Karpas-422 (cell line): Measurements from ENCODE around the gene GBE1. TPM values are rescaled to one million over a fixed set of nuclear protein-coding genes. Genes with fewer than 3 reads are reported as not detected.
A peak's percentile ranks its signal among the peaks of the same experiment; 100 is the strongest.
"Not testable (repeated sequence)": the region's sequence is repeated elsewhere in the genome, so short reads cannot be mapped to it uniquely, and the experiment has no call there.

Experiments
- DNase-seq: peaks from one replicate; pipeline ENCODE4 v3.0.0-alpha.2; 2015
- H2AFZ ChIP-seq: fragments of 200-600 bp; sonication (generic); 2 replicates; pipeline ENCODE4 v1.6.1; 2014; ENCODE audit warnings: antibody characterized with exemption, low read length, mixed read lengths
- H3K27ac ChIP-seq: fragments of 200-600 bp; sonication (generic); 2 replicates; pipeline ENCODE4 v1.5.1; 2014; ENCODE audit warnings: mild to moderate bottlenecking, low read length, moderate library complexity
- H3K27me3 ChIP-seq: fragments of 200-600 bp; sonication (generic); 2 replicates; pipeline ENCODE4 v1.6.1; 2014; ENCODE audit warnings: low read length, mixed read lengths
- H3K36me3 ChIP-seq: fragments of 200-600 bp; sonication (generic); 2 replicates; pipeline ENCODE4 v1.6.1; 2014; ENCODE audit warnings: low read length, mixed read lengths; ENCODE audit not compliant: insufficient read depth
- H3K4me1 ChIP-seq: fragments of 200-600 bp; sonication (generic); 2 replicates; pipeline ENCODE4 v1.6.1; 2014; ENCODE audit warnings: mild to moderate bottlenecking, low read length, mixed read lengths
- H3K4me2 ChIP-seq: fragments of 200-600 bp; sonication (generic); 2 replicates; pipeline ENCODE4 v1.6.1; 2014; ENCODE audit warnings: low read length, low read depth, mild to moderate bottlenecking; ENCODE audit not compliant: poor library complexity, severe bottlenecking
- H3K4me3 ChIP-seq: fragments of 200-600 bp; sonication (generic); 2 replicates; pipeline ENCODE4 v1.5.1; 2014; ENCODE audit warnings: mild to moderate bottlenecking, antibody characterized with exemption, low read length, mixed read lengths
- H3K79me2 ChIP-seq: fragments of 200-600 bp; sonication (generic); 2 replicates; pipeline ENCODE4 v1.6.1; 2014; ENCODE audit warnings: mild to moderate bottlenecking, low read length, mixed read lengths
- H3K9ac ChIP-seq: fragments of 200-600 bp; sonication (generic); 2 replicates; pipeline ENCODE4 v1.6.0; 2014; ENCODE audit warnings: low read length
- H3K9me2 ChIP-seq: fragments of 200-600 bp; sonication (generic), shearing (Covaris generic); replicated peaks from 2 replicates; pipeline ENCODE4 v1.6.0; 2014; ENCODE audit warnings: mild to moderate bottlenecking, low read length, moderate library complexity; ENCODE audit not compliant: insufficient read depth
- H3K9me3 ChIP-seq: fragments of 300-700, 200-600 bp; sonication (generic); 2 replicates; pipeline ENCODE4 v1.6.1; 2014; ENCODE audit warnings: low read length, mixed read lengths
- H4K20me1 ChIP-seq: fragments of 200-600 bp; sonication (generic); 2 replicates; pipeline ENCODE4 v1.6.1; 2014; ENCODE audit warnings: mild to moderate bottlenecking, antibody characterized with exemption, low read length, low read depth; ENCODE audit not compliant: insufficient read depth
- total RNA-seq: library from RNA; depleted of rRNA; stranded (reverse); fragments of >200 nt; shearing (Covaris generic); gene quantifications from 2 replicates; pipeline ENCODE4 v1.2.3, GENCODE V29; 2014; ENCODE audit warnings: low replicate concordance

Gene GBE1
- total RNA-seq, 1 experiment from 2014 or later = 134 TPM

DNA sequence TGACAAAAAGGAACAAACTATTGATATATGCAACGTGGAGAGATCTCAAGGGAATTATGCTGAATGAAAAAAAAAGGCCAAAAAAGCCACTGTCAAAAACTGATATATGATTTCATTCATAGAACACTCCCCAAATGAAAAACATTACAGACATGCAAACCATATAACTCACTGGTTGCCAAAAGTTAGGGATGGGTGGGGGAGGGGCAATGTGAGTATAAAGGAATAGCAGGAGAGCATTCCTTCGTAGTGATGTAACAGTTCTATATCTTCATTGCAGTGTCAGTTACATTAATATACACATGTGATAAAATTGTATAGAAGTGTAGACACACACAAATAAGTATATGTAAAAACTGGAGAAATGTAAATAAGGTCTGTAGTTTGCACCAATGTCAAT, 12.2 kb downstream of the GBE1 start:
- Histone ChIP-seq H3K27ac (no peak overlapping the region), H3K9me3 (no peaks in the 10 kb centered on the region), H3K36me3 (peaks cover 52% of the 10 kb centered on the region), H3K9me2 (no peaks in the 10 kb centered on the region), H4K20me1 (no peaks in the 10 kb centered on the region), H2AFZ (no peak overlapping the region), H3K4me1 (peaks cover 31% of the 10 kb centered on the region), H3K4me3 (no peak overlapping the region), H3K79me2 (peaks cover 91% of the 10 kb centered on the region), H3K9ac (no peak overlapping the region), H3K4me2 (no peak overlapping the region), H3K27me3 (no peaks in the 10 kb centered on the region)
- no peak for DNase-seq

DNA sequence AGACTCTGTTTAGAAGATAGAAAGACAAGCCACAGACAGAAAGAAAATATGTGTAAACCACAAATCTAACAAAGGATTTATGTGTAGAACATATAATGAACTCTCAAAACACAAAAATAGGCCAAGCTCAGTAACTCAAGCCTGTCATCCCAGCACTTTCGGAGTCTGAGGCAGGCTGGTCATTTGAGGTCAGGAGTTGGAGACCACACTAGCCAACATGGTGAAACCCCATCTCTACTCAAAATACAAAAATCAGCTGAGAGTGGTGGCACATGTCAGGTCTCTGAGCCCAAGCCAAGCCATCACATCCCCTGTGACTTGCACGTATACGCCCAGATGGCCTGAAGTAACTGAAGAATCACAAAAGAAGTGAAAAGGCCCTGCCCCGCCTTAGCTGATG, 14.2 kb downstream of the GBE1 start:
- not testable (repeated sequence) for H4K20me1 ChIP-seq, DNase-seq, H3K9me3 ChIP-seq, H3K4me3 ChIP-seq, H3K9me2 ChIP-seq, H3K27me3 ChIP-seq, H3K27ac ChIP-seq, H3K4me2 ChIP-seq, H3K9ac ChIP-seq, H2AFZ ChIP-seq
- Histone ChIP-seq H3K36me3 (peaks cover 44% of the 10 kb centered on the region), H3K79me2 (peaks cover 91% of the 10 kb centered on the region), H3K4me1 (peaks cover 35% of the 10 kb centered on the region)

- no peak overlapping the region for H3K4me2 ChIP-seq
- H2AFZ ChIP-seq = no peak overlapping the region
- no peaks in the 10 kb centered on the region for H4K20me1 ChIP-seq
- H3K9ac ChIP-seq = no peak overlapping the region
- H3K4me1 ChIP-seq = peaks cover 49% of the 10 kb centered on the region
- no peaks in the 10 kb centered on the region for H3K9me2 ChIP-seq
- no peak overlapping the region for H3K4me3 ChIP-seq
- no peak overlapping the region for H3K27ac ChIP-seq
- H3K36me3 ChIP-seq = peaks cover 27% of the 10 kb centered on the region
- peaks cover 93% of the 10 kb centered on the region for H3K79me2 ChIP-seq
- DNase-seq = no peak
- no peaks in the 10 kb centered on the region for H3K9me3 ChIP-seq
- no peaks in the 10 kb centered on the region for H3K27me3 ChIP-seq
Measured at GRCh38 chr3:81744366-81744765, 17.1 kb downstream of the GBE1 start.

DNA sequence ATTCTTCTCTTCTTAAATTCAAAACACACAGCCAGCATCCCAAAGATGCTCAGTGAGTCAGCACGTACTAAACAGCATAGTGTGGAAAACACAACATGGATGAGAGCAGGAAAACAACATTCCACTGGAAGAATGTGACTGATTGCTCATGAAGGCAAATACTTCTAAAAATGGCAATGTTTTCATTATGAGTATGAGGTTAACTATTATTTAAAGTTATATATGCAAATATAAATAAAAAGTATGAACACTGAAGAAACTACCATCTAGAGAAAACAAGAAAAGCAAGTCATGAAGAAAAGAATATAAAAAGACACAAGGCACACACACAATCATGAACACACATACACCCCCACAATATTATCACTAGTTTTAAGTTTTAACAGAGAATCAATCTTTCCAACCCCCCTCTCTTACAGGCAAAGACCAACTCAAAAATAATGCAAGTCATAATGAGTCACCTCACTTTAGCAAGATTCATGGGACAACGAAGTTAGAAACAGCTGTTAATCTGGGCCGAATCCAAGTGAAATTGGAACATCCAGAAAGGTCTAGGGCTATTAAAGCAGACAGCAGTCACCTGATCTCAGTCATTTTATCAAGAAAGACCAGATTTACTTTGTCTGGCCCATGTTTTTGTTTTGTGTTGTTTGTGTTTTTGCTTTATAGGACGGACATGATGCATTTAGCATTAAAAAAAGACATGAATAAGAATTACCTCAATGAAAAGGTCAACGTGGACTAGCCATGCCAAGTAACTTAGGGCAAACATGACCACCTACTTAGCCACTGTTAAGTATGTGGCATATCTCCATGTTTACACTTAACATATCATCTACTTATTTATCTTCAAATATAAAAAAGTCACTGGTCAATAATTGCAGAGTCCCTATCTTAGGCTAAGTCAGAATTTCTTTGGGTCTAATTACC, 18.1 kb downstream of the GBE1 start:
- no peak for DNase-seq
- Histone ChIP-seq H3K4me1 (peaks cover 46% of the 10 kb centered on the region), H3K9ac (no peak overlapping the region), H3K27me3 (no peaks in the 10 kb centered on the region), H4K20me1 (no peaks in the 10 kb centered on the region), H3K36me3 (peaks cover 32% of the 10 kb centered on the region), H3K4me3 (no peak overlapping the region), H3K4me2 (no peak overlapping the region), H2AFZ (no peak overlapping the region), H3K27ac (no peak overlapping the region), H3K79me2 (peaks cover 94% of the 10 kb centered on the region), H3K9me3 (no peaks in the 10 kb centered on the region), H3K9me2 (no peaks in the 10 kb centered on the region)

GRCh38 chr3:81742581-81742980, 18.9 kb downstream of the GBE1 start:
- Histone ChIP-seq H3K27me3 (no peaks in the 10 kb centered on the region), H4K20me1 (no peaks in the 10 kb centered on the region), H3K9me2 (no peaks in the 10 kb centered on the region), H3K4me3 (no peak overlapping the region), H3K9me3 (no peaks in the 10 kb centered on the region), H3K79me2 (peaks cover 90% of the 10 kb centered on the region), H3K27ac (no peak overlapping the region), H3K4me2 (no peak overlapping the region), H3K9ac (no peak overlapping the region), H3K4me1 (peaks cover 46% of the 10 kb centered on the region), H2AFZ (no peak overlapping the region), H3K36me3 (peaks cover 32% of the 10 kb centered on the region)
- no peak for DNase-seq

DNA sequence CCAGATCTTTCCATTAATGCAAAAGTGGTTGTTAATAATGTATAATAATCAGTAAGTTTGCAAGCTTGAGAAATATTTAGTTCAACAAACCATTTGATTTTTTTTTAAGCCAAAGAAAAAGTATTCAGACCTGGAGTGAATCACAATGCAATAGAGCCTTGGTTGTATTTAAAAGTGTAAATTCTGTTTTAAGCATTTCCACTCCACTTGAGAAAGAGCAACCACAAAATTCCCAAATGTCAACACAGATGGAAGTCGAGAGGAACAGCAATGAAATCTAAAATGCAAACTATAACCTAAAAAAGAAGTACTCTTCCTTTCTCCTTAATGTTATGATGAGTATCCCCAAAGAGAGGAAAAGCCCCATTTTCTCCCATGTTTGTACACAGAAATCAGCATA, 20.2 kb downstream of the GBE1 start:
- Histone ChIP-seq H3K36me3 (peaks cover 23% of the 10 kb centered on the region), H3K79me2 (peaks cover 85% of the 10 kb centered on the region), H3K27me3 (no peaks in the 10 kb centered on the region), H3K9ac (no peak overlapping the region), H3K4me3 (no peak overlapping the region; the same call in 1 of the 2 replicates), H3K4me2 (peak overlapping the region; percentile 36), H3K4me1 (peaks cover 46% of the 10 kb centered on the region), H3K9me3 (no peaks in the 10 kb centered on the region), H4K20me1 (no peaks in the 10 kb centered on the region), H3K27ac (peak overlapping the region; percentile 24; the same call in 1 of the 2 replicates), H3K9me2 (no peaks in the 10 kb centered on the region), H2AFZ (no peak overlapping the region)
- DNase-seq = no peak

DNA sequence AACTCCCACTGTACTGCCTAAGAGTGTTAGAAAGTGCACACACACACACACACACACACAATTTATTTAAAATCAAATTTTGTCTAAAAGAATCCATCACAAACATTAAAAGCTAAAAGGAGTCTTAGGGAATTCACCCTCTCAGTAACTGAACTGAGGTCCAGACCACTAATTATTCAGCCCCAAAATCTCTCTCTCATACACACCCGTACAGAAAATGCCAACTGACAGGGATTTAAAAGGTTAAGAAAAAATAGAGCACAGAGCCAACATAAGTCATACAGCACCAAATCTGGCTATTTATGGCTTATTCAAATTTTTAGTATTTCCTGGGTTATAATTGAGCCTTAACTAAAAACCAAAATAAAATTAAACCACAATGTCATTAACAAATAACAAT, 20.7 kb downstream of the GBE1 start:
- H2AFZ ChIP-seq = no peak overlapping the region
- H3K4me3 ChIP-seq = no peak overlapping the region; the same call in 1 of the 2 replicates
- no peaks in the 10 kb centered on the region for H3K9me3 ChIP-seq
- peak overlapping the region; percentile 36 for H3K4me2 ChIP-seq
- DNase-seq = no peak
- peak overlapping the region; percentile 24; the same call in 1 of the 2 replicates for H3K27ac ChIP-seq
- H3K9ac ChIP-seq = no peak overlapping the region
- H4K20me1 ChIP-seq = no peaks in the 10 kb centered on the region
- H3K36me3 ChIP-seq = peaks cover 22% of the 10 kb centered on the region
- no peaks in the 10 kb centered on the region for H3K9me2 ChIP-seq
- peaks cover 42% of the 10 kb centered on the region for H3K4me1 ChIP-seq
- H3K79me2 ChIP-seq = peaks cover 86% of the 10 kb centered on the region
- H3K27me3 ChIP-seq = no peaks in the 10 kb centered on the region

GRCh38 chr3:81735334-81735733, 26.1 kb downstream of the GBE1 start:
- Histone ChIP-seq H3K4me3 (no peak overlapping the region), H3K4me1 (peaks cover 12% of the 10 kb centered on the region; the same call in 1 of the 2 replicates), H3K9me3 (no peaks in the 10 kb centered on the region), H3K9ac (no peak overlapping the region), H4K20me1 (no peaks in the 10 kb centered on the region), H2AFZ (no peak overlapping the region), H3K36me3 (peaks cover 12% of the 10 kb centered on the region), H3K4me2 (no peak overlapping the region), H3K27me3 (no peaks in the 10 kb centered on the region), H3K79me2 (peaks cover 86% of the 10 kb centered on the region), H3K27ac (no peak overlapping the region), H3K9me2 (no peaks in the 10 kb centered on the region)
- DNase-seq = no peak
